GM23338 (cell line): Measurements from ENCODE around the gene ADIPOR2. TPM values are rescaled to one million over a fixed set of nuclear protein-coding genes. Genes with fewer than 3 reads are reported as not detected.

Source experiments
- ATAC-seq: fragments of 200-7000 bp; cut with Tn5 transposase; 3 replicates; pipeline ENCODE4 v1.9.1; 2020
- DNase-seq: peaks from one replicate; pipeline ENCODE4 v3.0.0-alpha.2; 2015; ENCODE audit warnings: low spot score
- H2AFZ ChIP-seq: fragments of 200-600 bp; sonication (generic); 2 replicates; pipeline ENCODE4 v1.8.0; 2016; ENCODE audit warnings: antibody characterized with exemption, mild to moderate bottlenecking, moderate library complexity
- H3F3A ChIP-seq: fragments of 200-600 bp; sonication (generic); replicated peaks from 2 replicates; pipeline ENCODE4 v1.8.0; 2017; ENCODE audit warnings: antibody characterized with exemption, mixed run types, low read depth
- H3K27ac ChIP-seq: fragments of 200-600 bp; sonication (generic); 2 replicates; pipeline ENCODE4 v1.6.1; 2016; ENCODE audit warnings: low read depth
- H3K27me3 ChIP-seq: fragments of 200-600 bp; sonication (generic); 2 replicates; pipeline ENCODE4 v1.8.0; 2016; ENCODE audit warnings: mild to moderate bottlenecking, mixed run types, moderate library complexity; ENCODE audit not compliant: insufficient read depth
- H3K36me3 ChIP-seq: fragments of 200-600 bp; sonication (generic); 2 replicates; pipeline ENCODE4 v1.8.0; 2016; ENCODE audit warnings: mild to moderate bottlenecking; ENCODE audit not compliant: insufficient read depth
- H3K4me1 ChIP-seq: fragments of 200-600 bp; sonication (generic); 2 replicates; pipeline ENCODE4 v1.8.0; 2016; ENCODE audit warnings: mild to moderate bottlenecking, moderate library complexity; ENCODE audit not compliant: insufficient read depth
- H3K4me2 ChIP-seq: fragments of 200-600 bp; sonication (generic); 2 replicates; pipeline ENCODE4 v1.7.1; 2017; ENCODE audit warnings: mixed run types
- H3K4me3 ChIP-seq: fragments of 200-600 bp; sonication (generic); 2 replicates; pipeline ENCODE4 v1.6.1; 2016; ENCODE audit warnings: mixed run types
- H3K79me2 ChIP-seq: fragments of 200-600 bp; sonication (generic); replicated peaks from 2 replicates; pipeline ENCODE4 v1.8.0; 2017; ENCODE audit warnings: mild to moderate bottlenecking; ENCODE audit not compliant: insufficient read depth
- H3K9me2 ChIP-seq: fragments of 200-600 bp; sonication (generic); 2 replicates; pipeline ENCODE4 v1.8.0; 2017; ENCODE audit not compliant: insufficient read depth
- H4K20me1 ChIP-seq: fragments of 200-600 bp; sonication (generic); replicated peaks from 2 replicates; pipeline ENCODE4 v1.8.0; 2017; ENCODE audit warnings: mild to moderate bottlenecking; ENCODE audit not compliant: insufficient read depth
- H3K27ac Mint-ChIP-seq: 2 replicates; pipeline ENCODE4 v1.8.0; 2020; ENCODE audit warnings: inconsistent platforms, mild to moderate bottlenecking, moderate library complexity, mixed read lengths
- H3K27me3 Mint-ChIP-seq: 3 replicates; pipeline ENCODE4 v1.8.0; 2022; ENCODE audit warnings: low read depth, mild to moderate bottlenecking, moderate library complexity, mixed read lengths, inconsistent platforms; ENCODE audit not compliant: insufficient read depth, poor library complexity
- H3K36me3 Mint-ChIP-seq: 3 replicates; pipeline ENCODE4 v1.8.0; 2021; ENCODE audit warnings: low read depth, mild to moderate bottlenecking, inconsistent platforms, moderate library complexity, mixed read lengths
- H3K4me1 Mint-ChIP-seq: 3 replicates; pipeline ENCODE4 v1.8.0; 2020; ENCODE audit warnings: mild to moderate bottlenecking, inconsistent platforms, mixed read lengths
- H3K4me3 Mint-ChIP-seq: 3 replicates; pipeline ENCODE4 v1.8.0; 2021; ENCODE audit warnings: moderate library complexity, mild to moderate bottlenecking, inconsistent platforms, mixed read lengths
- H3K9me3 Mint-ChIP-seq: 3 replicates; pipeline ENCODE4 v1.8.0; 2020; ENCODE audit warnings: moderate library complexity, mild to moderate bottlenecking, inconsistent platforms, mixed read lengths
- CREB1 ChIP-seq: fragments of 250-450 bp; sonication (Bioruptor Pico); IDR thresholded peaks from 2 replicates; pipeline ENCODE4 v1.5.0; 2020; ENCODE audit warnings: low read depth, mild to moderate bottlenecking, moderate library complexity
- CTCF ChIP-seq, 2 experiments: fragments of 200-600 bp in 1 of 2; sonication (generic) in 1 of 2; conservative IDR thresholded peaks; 2 replicates each; pipeline versions ENCODE4 v1.5.1 to v1.6.1; 2016 to 2017; ENCODE audit warnings: antibody characterized with exemption in 2 of 2, low read depth in 2 of 2, mild to moderate bottlenecking in 2 of 2, moderate library complexity in 1 of 2
- EZH2 ChIP-seq: fragments of 200-600 bp; sonication (generic); IDR thresholded peaks from one replicate; pipeline ENCODE4 v1.8.0; 2017; ENCODE audit warnings: antibody characterized with exemption, mild to moderate bottlenecking, low read depth; ENCODE audit not compliant: unreplicated experiment
- EZH2phosphoT487 ChIP-seq: fragments of 200-600 bp; sonication (generic); IDR thresholded peaks from one replicate; pipeline ENCODE4 v1.8.1; 2018; ENCODE audit warnings: antibody characterized with exemption; ENCODE audit not compliant: unreplicated experiment
- JUNB ChIP-seq: IDR thresholded peaks from one replicate; pipeline ENCODE4 v1.6.1; 2016; ENCODE audit warnings: antibody characterized with exemption; ENCODE audit not compliant: unreplicated experiment
- NANOG ChIP-seq: IDR thresholded peaks from 2 replicates; pipeline ENCODE4 v1.6.1; 2016; ENCODE audit warnings: antibody characterized with exemption, borderline replicate concordance
- POLR2AphosphoS5 ChIP-seq: IDR thresholded peaks from 2 replicates; pipeline ENCODE4 v1.6.1; 2016; ENCODE audit warnings: antibody characterized with exemption, low read depth
- STAT1 ChIP-seq: IDR thresholded peaks from one replicate; pipeline ENCODE4 v1.6.1; 2016; ENCODE audit warnings: antibody characterized with exemption; ENCODE audit not compliant: unreplicated experiment
- ZNF114 ChIP-seq: fragments of 250-450 bp; sonication (Bioruptor Pico); IDR thresholded peaks from 2 replicates; pipeline ENCODE4 v1.5.0; 2020; ENCODE audit warnings: mild to moderate bottlenecking, moderate library complexity
- ZNF331 ChIP-seq: fragments of 250-450 bp; sonication (Bioruptor Pico); IDR thresholded peaks from 2 replicates; pipeline ENCODE4 v1.5.0; 2020; ENCODE audit warnings: low read depth, mild to moderate bottlenecking, moderate library complexity
- ZNF462 ChIP-seq: fragments of 250-450 bp; sonication (Bioruptor Pico); IDR thresholded peaks from 2 replicates; pipeline ENCODE4 v1.5.0; 2020; ENCODE audit warnings: mild to moderate bottlenecking, moderate library complexity
- polyA plus RNA-seq: library from polyadenylated mRNA; unstranded; fragments of >200 nt; fragmentation: Nextera tagmentation; extraction: Ambion mirVana; gene quantifications from 2 replicates; pipeline ENCODE4 v1.2.1, GENCODE V29; 2016
- total RNA-seq: library from RNA; depleted of rRNA; stranded (reverse); fragments of >200 nt; shearing (Covaris generic); gene quantifications from 2 replicates; pipeline ENCODE4 v1.2.3, GENCODE V29; 2014
- TF ChIP-seq, protein P1 (sequence below): IDR thresholded peaks from 2 replicates; pipeline ENCODE4 v1.6.1; 2016; ENCODE audit warnings: antibody characterized with exemption
- TF ChIP-seq, protein P2 (sequence below): IDR thresholded peaks from one replicate; pipeline ENCODE4 v1.6.1; 2018; ENCODE audit warnings: antibody characterized with exemption; ENCODE audit not compliant: unreplicated experiment

ADIPOR2 gene
- total and polyA plus RNA-seq, 2 experiments from 2014 or later, result 11.7 to 36.2 TPM

GRCh38 chr12:1830401-1830845 is 139.6 kb downstream of the ADIPOR2 start:
- no peaks in the 10 kb centered on the region for H3K9me2 ChIP-seq
- no peak overlapping the region for H3K27ac ChIP-seq
- Mint-ChIP-seq H3K4me3 (peak overlapping the region; percentile 69; the same call in 2 of the 3 replicates), H3K36me3 (no peaks in the 10 kb centered on the region), H3K4me1 (peaks cover 21% of the 10 kb centered on the region), H3K27me3 (peaks cover 26% of the 10 kb centered on the region), H3K27ac (no peak overlapping the region), H3K9me3 (no peaks in the 10 kb centered on the region)
- H4K20me1 ChIP-seq, result no peaks in the 10 kb centered on the region
- H3K4me3 ChIP-seq, result no peak overlapping the region; the same call in 1 of the 2 replicates
- no peaks in the 10 kb centered on the region for H3K36me3 ChIP-seq
- H3K4me1 ChIP-seq, result peaks cover 13% of the 10 kb centered on the region
- TF ChIP-seq ZNF462 (CRISPR knock-in tag) (no peak), ZNF331 (CRISPR knock-in tag) (no peak), EZH2 (no peak), STAT1 (no peak), EZH2phosphoT487 (no peak), JUNB (no peak), NANOG (no peak), ZNF114 (CRISPR knock-in tag) (no peak), POLR2AphosphoS5 (no peak), CREB1 (CRISPR knock-in tag) (no peak), CTCF (conservative IDR thresholded peaks at IDR 0.05; ENCODE audit: low read depth in 2 of 2) (no peak)
- TF ChIP-seq, protein P1, sequence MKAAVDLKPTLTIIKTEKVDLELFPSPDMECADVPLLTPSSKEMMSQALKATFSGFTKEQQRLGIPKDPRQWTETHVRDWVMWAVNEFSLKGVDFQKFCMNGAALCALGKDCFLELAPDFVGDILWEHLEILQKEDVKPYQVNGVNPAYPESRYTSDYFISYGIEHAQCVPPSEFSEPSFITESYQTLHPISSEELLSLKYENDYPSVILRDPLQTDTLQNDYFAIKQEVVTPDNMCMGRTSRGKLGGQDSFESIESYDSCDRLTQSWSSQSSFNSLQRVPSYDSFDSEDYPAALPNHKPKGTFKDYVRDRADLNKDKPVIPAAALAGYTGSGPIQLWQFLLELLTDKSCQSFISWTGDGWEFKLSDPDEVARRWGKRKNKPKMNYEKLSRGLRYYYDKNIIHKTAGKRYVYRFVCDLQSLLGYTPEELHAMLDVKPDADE, result no peak
- TF ChIP-seq, protein P2, sequence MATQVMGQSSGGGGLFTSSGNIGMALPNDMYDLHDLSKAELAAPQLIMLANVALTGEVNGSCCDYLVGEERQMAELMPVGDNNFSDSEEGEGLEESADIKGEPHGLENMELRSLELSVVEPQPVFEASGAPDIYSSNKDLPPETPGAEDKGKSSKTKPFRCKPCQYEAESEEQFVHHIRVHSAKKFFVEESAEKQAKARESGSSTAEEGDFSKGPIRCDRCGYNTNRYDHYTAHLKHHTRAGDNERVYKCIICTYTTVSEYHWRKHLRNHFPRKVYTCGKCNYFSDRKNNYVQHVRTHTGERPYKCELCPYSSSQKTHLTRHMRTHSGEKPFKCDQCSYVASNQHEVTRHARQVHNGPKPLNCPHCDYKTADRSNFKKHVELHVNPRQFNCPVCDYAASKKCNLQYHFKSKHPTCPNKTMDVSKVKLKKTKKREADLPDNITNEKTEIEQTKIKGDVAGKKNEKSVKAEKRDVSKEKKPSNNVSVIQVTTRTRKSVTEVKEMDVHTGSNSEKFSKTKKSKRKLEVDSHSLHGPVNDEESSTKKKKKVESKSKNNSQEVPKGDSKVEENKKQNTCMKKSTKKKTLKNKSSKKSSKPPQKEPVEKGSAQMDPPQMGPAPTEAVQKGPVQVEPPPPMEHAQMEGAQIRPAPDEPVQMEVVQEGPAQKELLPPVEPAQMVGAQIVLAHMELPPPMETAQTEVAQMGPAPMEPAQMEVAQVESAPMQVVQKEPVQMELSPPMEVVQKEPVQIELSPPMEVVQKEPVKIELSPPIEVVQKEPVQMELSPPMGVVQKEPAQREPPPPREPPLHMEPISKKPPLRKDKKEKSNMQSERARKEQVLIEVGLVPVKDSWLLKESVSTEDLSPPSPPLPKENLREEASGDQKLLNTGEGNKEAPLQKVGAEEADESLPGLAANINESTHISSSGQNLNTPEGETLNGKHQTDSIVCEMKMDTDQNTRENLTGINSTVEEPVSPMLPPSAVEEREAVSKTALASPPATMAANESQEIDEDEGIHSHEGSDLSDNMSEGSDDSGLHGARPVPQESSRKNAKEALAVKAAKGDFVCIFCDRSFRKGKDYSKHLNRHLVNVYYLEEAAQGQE, result no peak
- no peaks in the 10 kb centered on the region for H3K27me3 ChIP-seq
- no peak for ATAC-seq
- no peaks in the 10 kb centered on the region for H3K79me2 ChIP-seq
- no peaks in the 10 kb centered on the region for H3F3A ChIP-seq
- no peak for DNase-seq
- peak overlapping the region; percentile 77; the same call in 1 of the 2 replicates for H3K4me2 ChIP-seq
- no peak overlapping the region for H2AFZ ChIP-seq
